HepG2 (cell line): ENCODE measurements around the gene ARHGAP20.

Source experiments
- NFE2L1 ChIP-seq: sonication (generic); formaldehyde crosslinking; IDR thresholded peaks from 2 replicates; pipeline ENCODE4 v1.4.0; 2020; ENCODE audit warnings: missing genetic modification reagents, mild to moderate bottlenecking, borderline replicate concordance
- TF ChIP-seq, protein P1 (sequence below): sonication (generic); formaldehyde crosslinking; conservative IDR thresholded peaks from 2 replicates; pipeline ENCODE4 v1.5.0; 2020; ENCODE audit warnings: missing genetic modification reagents
- TF ChIP-seq, protein P2 (sequence below): IDR thresholded peaks from 2 replicates; pipeline ENCODE4 v1.6.1; 2012; ENCODE audit warnings: low read depth, low read length, improper control_type of control experiment

DNA sequence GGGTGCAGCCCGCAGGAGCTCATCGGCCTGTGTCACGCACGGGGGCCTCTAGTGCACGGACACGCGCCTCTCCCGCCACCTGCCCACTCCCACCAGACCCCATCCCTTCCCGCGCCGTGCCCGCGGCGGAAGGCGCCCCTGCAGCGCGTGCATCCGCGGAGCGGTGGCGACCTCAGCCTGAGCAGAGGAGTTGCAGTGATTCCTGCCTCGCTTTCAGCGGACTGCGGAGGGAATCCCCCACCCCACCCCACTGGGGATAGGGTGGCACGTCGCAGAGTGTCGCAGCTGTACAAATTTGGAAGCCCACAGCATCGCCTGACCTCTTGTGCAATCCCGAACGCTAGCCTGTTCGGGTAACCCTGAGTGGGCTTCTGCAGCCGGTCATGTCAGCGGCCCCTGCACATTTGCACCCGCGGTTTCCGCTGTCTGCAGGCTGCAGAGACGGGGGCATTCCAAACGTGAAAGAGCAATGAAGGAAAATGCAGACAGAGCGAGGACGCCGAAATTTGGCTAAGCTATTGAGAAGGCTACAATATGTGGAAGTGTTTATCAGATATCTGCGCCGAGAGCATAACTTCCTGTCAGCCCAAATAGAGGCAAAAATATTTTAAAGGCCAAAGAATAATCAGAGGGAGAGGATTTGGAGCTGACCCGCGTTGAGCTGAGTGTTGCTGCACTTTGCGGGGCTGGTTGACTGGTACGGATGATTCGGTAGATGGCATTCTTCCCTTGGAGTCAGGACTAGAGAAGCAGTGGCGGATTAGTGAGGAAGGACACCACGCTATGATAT is 617 bp upstream of the ARHGAP20 start:
- TF ChIP-seq, protein P1, sequence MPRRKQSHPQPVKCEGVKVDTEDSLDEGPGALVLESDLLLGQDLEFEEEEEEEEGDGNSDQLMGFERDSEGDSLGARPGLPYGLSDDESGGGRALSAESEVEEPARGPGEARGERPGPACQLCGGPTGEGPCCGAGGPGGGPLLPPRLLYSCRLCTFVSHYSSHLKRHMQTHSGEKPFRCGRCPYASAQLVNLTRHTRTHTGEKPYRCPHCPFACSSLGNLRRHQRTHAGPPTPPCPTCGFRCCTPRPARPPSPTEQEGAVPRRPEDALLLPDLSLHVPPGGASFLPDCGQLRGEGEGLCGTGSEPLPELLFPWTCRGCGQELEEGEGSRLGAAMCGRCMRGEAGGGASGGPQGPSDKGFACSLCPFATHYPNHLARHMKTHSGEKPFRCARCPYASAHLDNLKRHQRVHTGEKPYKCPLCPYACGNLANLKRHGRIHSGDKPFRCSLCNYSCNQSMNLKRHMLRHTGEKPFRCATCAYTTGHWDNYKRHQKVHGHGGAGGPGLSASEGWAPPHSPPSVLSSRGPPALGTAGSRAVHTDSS (CRISPR knock-in tag) = no peak
- TF ChIP-seq, protein P2, sequence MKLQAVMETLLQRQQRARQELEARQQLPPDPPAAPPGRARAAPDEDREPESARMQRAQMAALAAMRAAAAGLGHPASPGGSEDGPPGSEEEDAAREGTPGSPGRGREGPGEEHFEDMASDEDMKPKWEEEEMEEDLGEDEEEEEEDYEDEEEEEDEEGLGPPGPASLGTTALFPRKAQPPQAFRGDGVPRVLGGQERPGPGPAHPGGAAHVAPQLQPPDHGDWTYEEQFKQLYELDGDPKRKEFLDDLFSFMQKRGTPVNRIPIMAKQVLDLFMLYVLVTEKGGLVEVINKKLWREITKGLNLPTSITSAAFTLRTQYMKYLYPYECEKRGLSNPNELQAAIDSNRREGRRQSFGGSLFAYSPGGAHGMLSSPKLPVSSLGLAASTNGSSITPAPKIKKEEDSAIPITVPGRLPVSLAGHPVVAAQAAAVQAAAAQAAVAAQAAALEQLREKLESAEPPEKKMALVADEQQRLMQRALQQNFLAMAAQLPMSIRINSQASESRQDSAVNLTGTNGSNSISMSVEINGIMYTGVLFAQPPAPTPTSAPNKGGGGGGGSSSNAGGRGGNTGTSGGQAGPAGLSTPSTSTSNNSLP = no peak
- TF ChIP-seq NFE2L1 (CRISPR knock-in tag) = no peak
